GM19043 (cell line): ENCODE results near the gene TIGD3.

Source experiments
- ATAC-seq: cut with Tn5 transposase; IDR thresholded peaks from one replicate; pipeline ENCODE4 v1.9.1; 2021; ENCODE audit warnings: low read depth; ENCODE audit not compliant: unreplicated experiment

The TIGD3 gene

GRCh38 chr11:65402790-65403189 lies 48.2 kb downstream of the TIGD3 start:
- no peak for ATAC-seq

DNA sequence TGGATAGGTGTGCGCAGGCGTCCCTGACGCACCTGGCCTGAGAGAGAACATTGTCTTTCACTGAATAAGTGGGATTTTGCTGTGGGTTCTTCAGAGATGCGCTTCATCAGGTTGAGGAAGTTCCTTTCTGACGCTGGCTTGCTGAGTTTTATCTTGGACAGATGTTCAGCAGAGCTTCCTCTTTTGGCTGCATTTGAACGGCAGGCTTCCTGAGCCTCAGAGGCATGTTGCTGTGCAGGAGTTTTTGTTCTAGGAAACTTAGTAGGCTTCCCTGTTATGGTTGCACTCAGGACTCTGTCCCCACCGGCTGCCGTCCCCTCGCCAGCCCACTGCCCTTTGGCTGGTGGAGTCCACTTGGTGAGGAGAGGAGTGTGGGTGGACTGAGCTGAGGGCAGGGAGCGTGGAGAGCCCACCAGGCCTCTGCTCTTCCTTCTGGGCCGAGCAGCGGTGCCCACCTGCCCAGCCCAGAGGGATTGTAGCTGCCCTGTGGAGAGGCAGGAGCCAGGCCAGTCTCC lies 49.1 kb downstream of the TIGD3 start:
- ATAC-seq: no peak

DNA sequence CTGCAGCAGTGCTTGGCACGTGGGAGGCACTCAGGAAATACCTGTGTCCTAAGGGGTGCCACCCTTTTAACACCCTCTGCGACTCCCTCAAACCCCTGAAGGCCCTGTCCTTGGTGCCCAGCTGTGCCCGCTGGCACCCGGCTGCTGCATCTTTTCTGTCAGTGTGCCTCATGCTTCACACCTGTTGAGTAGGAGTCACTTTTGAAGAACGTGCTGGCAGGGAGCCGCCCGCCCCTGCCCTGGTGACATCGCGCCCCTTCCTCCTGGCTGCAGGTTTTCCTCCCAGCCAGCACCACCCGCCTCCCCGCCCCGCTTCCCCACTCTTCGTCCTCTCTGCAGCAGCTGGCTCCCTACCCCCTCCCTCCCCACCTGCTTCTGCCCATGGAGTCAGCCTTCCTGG lies 49.7 kb downstream of the TIGD3 start:
- no peak for ATAC-seq

DNA sequence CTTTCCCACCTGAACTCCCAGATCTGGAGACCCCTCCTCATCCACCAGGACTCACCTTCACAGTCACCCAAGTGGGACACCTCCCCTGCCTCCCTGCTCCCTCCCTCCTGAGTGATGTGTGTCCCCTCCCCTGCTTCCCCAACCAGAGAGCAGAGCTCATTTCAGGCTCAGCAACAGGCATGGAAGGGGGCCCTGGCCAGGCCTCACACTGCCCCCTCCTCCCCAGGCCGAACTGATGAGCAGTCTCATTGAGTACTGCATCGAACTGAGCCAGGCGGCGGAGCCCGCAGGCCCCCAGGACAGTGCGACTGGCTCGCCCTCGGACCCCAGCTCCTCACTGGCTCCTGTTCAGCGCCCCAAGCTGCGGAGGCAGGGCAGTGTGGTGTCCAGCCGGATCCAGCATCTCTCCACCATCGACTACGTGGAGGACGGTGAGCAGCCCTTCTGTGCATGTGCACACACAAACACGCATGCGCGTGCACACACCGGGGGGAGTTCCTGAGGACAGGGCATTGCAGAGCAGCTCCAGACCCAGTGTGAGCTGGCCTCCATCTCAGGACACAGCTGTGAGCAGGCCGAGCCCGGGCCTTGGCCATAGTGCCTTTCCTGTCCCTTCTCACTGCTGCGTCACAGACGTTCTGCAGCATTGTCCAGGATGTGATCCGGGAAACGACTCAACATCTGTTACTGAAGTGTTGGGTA lies 50.2 kb downstream of the TIGD3 start:
- no peak for ATAC-seq
